ENCODE results near the gene MYL6B.
A peak's percentile ranks its signal among the peaks of the same experiment; 100 is the strongest.
"Not testable (repeated sequence)": the region's sequence is repeated elsewhere in the genome, so short reads cannot be mapped to it uniquely, and the experiment has no call there.

The MYL6B gene

GRCh38 chr12:56165369-56165768 lies 13.0 kb downstream of the MYL6B start:
- no peak for DNase-seq (ENCODE audit: low read depth in 2 of 2)

GRCh38 chr12:56169229-56169759 lies 16.9 kb downstream of the MYL6B start:
- DNase-seq (ENCODE audit: low read depth in 2 of 2), result no peak

- no peak for DNase-seq (ENCODE audit: low read depth in 2 of 2)
Measured at GRCh38 chr12:56172839-56173238, 20.5 kb downstream of the MYL6B start.

DNA sequence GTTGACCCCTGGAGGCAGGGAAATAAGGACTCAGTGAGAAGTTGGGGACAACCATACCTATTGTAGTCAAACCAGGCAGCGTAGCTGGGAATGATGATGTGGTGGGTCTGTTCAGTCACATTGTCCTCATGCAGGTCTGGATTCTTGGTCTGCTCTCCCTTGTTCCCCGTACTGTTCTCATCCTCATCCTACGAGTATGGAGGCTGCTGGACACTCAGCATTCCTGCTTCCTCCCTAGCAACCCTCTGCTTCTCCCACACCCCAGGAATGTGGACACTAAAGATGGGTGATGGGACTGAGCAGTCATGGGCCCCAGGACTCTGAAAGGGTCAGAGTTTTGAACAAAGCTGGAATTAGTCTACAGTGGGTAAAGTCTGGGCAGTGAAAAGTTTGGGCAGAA lies 26.0 kb downstream of the MYL6B start:
- DNase-seq (ENCODE audit: low read depth in 2 of 2), result no peak

DNA sequence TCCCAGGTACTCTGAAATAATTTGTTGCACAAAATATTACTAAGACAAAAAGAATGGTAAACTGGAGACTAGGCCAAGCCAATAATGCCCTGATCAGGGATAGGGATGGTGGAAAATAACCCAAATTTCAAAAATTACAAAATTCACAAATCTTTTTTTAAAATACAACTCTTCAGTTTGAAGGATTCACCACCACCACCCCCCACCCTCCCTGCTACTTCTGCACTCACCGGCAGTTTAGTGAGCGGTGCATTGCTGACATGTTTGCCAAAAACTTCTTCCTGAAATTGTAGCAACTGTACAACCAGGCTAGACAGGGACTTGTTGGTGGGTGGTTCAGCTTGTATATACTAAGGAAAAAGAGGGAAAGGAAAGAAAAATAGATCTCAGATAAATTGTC lies 34.6 kb downstream of the MYL6B start:
- DNase-seq (ENCODE audit: low read depth in 2 of 2), result no peak

DNA sequence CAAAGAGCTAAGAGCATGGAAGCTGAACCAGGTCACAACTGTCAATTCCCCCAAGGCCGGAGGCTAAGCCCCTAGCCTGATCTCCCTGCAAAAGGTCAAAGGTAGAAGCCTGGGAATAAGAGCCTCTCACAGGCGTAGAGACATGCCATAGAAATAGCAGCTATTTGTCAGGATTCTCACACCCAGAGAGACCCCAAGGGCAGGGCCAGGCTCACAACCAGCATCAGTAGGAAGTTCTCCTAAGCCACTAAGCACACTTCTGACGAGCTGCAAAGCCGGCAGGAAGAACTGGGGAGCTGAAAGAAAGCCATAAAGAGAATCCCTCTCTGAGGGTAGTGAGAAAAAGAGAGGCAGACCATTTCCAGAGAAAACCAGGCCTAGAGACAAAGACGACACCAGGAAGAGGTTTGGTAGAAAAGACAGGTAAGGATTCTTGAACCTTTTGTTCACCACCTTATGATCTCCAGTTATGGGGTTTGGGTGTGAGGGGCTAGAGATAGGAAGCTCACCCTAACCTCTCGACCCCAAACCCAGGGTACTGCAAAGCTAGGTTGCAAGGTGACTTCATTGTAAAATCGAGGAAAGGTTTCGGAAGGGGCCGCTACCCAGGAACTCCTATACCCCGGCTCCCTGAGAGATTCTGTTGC lies 35.9 kb downstream of the MYL6B start:
- DNase-seq (ENCODE audit: low read depth in 2 of 2), result no peak

DNA sequence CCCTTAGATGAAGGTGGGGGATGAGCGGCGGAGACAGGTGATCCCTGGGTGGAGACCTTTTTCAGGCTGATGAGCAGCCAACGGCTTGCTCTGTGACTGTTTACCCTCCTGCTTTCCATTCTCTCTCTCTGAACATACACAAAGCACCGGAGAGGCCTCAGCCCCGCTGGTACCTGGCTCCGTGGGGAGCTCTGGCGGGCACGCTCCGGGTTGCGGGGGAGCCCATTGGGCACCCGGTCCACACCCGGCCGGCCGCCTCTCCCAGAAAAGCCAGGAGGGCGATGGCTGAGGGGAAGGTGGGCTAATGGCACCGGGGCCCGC lies 36.4 kb downstream of the MYL6B start:
- DNase-seq (ENCODE audit: low read depth in 2 of 2), result no peak

GRCh38 chr12:56189099-56189917 lies 36.9 kb downstream of the MYL6B start, which contains the start of gene SMARCC2:
Gene SMARCC2 (minus strand): TSS chr12:56189483. CDS start chr12:56189461, 22 bp downstream.
- peak; percentile 53 to 81 for DNase-seq (ENCODE audit: low read depth in 2 of 2)

DNA sequence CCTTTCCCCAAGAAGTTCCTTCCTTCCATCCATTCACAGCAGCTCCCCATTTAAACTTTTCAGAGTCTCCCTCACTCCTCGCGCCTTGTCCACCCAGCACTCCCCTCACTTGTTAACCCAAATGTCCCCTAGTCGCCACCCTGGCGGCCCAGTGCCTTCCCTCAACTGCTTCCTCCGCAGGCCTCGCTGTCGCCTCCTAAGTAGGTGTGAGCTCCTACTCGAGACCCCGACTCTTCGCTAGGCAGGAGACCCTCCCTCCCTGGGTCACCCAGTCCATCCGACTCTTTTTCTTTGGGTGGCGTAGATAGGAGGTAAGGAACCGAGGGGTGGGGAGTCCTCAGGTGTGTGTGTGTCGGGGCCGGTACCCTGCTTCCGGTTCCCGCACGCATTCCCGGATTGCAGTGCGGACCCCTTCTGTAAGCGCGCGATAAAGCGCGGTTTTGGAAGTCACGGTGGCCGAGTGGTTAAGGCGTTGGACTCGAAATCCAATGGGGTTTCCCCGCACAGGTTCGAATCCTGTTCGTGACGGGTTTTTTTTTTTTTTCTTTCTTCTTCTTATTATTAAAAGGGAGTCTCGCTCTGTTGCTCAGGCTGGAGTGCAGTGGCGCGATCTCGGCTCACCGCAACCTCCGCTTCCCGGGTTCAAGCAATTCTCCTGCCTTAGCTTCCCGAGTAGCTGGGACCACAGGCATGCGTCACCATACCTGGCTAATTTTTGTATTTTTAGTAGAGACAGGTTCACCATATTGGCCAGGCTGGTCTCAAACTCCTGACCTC lies 37.7 kb downstream of the MYL6B start:
- peak; percentile 61 for DNase-seq (ENCODE audit: low read depth in 2 of 2)

GRCh38 chr12:56190695-56191155 lies 38.3 kb downstream of the MYL6B start:
- DNase-seq (ENCODE audit: low read depth in 2 of 2), result no peak

- no peak for DNase-seq (ENCODE audit: low read depth in 2 of 2)
Measured at GRCh38 chr12:56192582-56192981, 40.2 kb downstream of the MYL6B start.

DNA sequence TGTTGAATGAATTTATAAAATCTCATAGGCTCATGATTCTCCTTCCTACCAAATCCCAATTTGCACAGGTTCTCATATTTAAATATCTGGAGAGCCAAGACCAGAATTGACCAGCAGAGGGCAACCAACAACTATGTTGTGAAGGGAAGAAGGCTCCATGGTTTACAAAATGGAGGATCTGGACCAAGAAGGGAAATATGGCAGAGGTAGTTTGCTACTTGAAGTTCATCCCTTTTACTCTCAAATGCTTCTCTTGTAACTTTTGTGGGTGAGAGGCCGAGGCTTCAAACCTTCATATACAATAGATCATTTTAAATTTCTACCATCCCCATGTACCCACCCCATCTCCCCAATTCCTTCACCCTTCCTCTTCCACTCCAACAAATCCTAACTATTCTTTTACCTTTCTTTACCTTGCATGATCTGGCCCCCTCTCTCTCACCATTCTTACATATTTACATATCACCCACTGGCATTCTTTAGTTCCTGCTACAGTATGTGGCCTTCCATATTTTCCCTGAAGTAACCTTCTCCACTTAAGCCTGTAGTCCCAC lies 40.7 kb downstream of the MYL6B start:
- peak; percentile 38 to 57 for DNase-seq (ENCODE audit: low read depth in 2 of 2)

DNA sequence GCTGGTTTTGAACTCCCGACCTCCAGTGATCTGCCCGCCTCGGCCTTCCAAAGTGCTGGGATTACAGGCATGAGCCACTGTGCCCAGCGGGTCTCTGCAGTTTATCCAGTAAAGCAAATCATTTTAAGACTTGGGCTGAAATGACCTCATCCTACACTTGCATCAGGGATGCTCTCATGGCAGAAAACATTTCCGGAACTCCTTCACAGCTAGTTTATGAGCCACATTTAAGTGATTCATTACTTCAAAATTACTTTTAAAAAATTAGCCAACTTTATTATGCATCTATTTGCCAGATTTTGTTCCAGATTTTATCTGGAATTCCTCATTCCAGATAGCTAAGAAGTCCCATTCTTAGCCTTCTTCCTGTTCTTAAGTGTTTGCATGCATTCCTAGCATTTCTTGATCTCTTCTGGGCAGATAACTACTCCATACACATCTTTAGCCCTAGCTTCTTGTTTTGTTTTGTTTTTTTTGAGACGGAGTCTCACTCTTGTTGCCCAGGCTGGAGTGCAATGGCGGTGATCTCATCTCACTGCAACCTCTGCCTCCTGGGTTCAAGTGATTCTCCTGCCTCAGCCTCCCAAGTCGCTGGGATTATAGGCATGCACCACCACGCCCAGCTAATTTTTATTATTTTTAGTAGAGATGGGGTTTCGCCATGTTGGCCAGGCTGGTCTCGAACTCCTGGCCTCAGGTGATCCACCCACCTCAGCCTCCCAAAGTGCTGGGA lies 44.6 kb downstream of the MYL6B start:
- not testable (repeated sequence) for DNase-seq (ENCODE audit: low read depth in 2 of 2)

DNA sequence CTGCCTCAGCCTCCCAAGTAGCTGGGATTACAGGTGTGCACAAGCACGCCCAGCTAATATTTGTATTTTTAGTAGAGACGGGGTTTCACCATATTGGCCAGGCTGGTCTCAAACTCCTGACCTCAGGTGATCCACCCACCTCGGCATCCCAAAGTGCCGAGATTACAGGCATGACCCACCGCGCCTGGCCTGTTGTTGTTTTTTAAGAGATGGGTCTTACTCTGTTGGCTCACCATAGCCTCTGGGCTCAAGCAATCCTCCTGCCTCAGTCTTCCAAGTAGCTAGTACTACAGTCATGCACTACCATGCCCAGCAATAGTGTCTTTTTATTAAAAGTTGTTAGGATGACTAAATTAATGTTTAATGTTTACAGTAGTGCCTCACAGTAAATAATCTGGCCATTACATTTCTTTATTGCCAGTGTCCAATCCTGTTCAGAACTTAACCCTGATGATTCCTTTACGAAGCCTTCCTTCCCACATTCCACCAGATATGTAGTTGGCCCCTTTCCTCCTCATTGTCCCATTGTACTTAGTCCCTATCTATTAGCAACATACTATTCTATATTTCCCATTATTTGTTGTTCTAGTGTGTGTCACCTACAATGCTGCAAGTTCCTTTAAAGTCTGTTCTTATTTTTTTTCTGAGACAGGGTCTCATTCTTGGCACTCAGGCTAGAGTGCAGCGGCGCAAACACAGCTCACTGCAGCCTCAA lies 45.7 kb downstream of the MYL6B start:
- DNase-seq (ENCODE audit: low read depth in 2 of 2), result no peak

- no peak for DNase-seq (ENCODE audit: low read depth in 2 of 2)
Measured at GRCh38 chr12:56198836-56199235, 46.4 kb downstream of the MYL6B start.

GRCh38 chr12:56202366-56202765 lies 50.0 kb downstream of the MYL6B start:
- DNase-seq (ENCODE audit: low read depth in 2 of 2), result no peak

DNA sequence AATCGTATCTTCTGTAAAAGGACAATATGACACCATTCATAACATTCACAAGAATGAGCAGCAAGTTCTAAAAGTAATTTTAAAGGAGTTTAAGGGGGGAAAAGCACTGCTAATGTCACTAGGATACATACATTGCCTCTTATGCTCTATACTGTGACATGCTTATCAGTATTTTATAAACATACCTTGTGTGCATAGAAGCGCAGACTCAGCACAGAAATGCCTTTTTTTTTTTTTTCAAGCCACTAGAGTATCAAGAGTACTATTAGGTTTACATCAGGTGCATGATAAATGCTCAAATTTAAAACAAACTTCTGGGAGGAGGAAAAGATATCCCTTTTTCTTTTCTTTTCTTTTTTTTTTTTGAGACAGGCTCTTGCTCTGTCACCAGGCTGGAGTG lies 50.5 kb downstream of the MYL6B start:
- DNase-seq (ENCODE audit: low read depth in 2 of 2), result no peak

DNA sequence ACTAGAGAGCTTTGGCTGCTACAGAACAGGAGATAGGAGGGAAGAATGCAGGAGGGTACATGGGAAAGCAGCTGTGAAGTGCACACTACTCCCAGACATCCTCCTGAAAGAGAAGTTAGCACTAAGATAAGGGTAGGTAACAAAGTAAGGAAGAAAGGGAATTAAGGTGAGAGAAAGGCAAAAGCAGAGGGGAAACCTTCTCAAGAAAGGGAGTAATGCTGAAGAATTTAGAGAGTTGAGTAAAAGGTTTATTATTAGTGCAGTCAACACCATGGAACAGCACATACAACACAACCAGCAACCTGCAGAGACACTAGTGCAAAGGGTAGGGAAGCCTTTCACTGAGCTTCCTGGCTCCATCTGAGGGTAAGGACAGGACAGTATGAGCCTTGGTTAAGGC lies 51.9 kb downstream of the MYL6B start:
- no peak for DNase-seq (ENCODE audit: low read depth in 2 of 2)

- DNase-seq (ENCODE audit: low read depth in 2 of 2), result no peak
Measured at GRCh38 chr12:56205445-56205844, 53.1 kb downstream of the MYL6B start.

DNA sequence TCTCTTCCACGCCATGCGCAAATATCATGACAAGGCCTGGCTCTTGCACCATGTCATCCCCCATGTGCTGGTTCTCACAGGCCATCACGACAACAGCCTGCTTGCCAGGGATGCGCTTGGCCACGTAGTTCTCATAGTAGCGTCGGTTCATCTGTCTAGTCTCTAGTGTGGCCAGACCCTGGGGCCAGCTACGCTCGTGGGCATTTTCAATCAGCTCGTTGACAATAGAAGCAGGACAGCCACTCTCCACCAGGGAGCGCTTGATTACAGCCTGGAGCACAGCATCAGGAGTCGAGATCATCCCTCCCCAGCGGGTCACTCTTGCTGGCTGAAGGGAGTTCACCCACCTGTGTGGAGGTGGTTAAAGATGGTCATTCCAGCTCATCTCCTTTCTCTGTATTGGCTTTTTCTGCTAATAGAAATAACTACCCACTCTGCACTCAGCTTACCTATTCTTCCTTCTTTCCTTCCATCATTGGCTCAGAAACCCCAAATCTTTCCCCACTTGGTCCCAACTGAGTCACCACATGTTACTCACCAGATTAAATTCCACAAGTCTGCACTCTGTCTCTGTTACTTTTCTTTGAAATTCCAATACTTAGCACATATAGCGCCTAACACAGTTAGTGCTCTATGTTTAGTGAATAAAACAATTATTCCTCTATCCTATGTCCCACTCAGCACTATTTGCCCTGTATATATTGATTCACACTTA lies 54.2 kb downstream of the MYL6B start:
- no peak for DNase-seq (ENCODE audit: low read depth in 2 of 2)
